Measurements from ENCODE around the gene KCNT1.

KCNT1 gene

DNA sequence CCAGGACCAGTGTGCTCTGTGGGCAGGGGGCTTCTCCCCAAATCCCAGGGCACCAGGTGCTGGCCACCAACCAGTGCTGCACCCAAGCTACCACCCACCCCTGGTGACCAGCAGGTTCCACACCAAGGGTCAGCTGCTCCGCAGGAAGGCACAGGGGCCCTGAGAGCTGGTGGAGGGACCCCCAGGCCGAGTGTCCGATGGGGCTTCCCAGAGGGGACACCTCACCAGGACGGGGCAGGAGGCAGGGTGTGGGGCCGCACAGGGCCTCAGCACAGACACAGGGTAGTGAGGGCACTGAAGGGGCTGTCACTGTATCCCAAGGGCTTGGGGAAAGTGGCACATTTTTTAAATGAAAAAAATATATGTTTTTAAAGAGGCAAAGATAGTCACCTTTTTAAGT is 20.8 kb upstream of the KCNT1 start:
- in situ Hi-C loops (cut with MboI; ENCODE audit: low sequenced_read_pairs, unreplicated experiment), result no loop called here
- TF ChIP-seq, protein P1, sequence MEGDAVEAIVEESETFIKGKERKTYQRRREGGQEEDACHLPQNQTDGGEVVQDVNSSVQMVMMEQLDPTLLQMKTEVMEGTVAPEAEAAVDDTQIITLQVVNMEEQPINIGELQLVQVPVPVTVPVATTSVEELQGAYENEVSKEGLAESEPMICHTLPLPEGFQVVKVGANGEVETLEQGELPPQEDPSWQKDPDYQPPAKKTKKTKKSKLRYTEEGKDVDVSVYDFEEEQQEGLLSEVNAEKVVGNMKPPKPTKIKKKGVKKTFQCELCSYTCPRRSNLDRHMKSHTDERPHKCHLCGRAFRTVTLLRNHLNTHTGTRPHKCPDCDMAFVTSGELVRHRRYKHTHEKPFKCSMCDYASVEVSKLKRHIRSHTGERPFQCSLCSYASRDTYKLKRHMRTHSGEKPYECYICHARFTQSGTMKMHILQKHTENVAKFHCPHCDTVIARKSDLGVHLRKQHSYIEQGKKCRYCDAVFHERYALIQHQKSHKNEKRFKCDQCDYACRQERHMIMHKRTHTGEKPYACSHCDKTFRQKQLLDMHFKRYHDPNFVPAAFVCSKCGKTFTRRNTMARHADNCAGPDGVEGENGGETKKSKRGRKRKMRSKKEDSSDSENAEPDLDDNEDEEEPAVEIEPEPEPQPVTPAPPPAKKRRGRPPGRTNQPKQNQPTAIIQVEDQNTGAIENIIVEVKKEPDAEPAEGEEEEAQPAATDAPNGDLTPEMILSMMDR (IDR thresholded peaks at IDR 0.05; ENCODE audit: borderline replicate concordance, control extremely low read depth, extremely low read depth, insufficient read depth, missing control alignments), result no peak
- no peak for DNase-seq (ENCODE audit: low spot score)

GRCh38 chr9:135683401-135684034 is 18.5 kb upstream of the KCNT1 start:
- TF ChIP-seq, protein P1 (IDR thresholded peaks at IDR 0.05; ENCODE audit: borderline replicate concordance, control extremely low read depth, extremely low read depth, insufficient read depth, missing control alignments), result no peak
- no peak for DNase-seq (ENCODE audit: low spot score)
- in situ Hi-C loops (cut with MboI; ENCODE audit: low sequenced_read_pairs, unreplicated experiment), result no loop called here

GRCh38 chr9:135684691-135685090 is 17.3 kb upstream of the KCNT1 start:
- in situ Hi-C loops (cut with MboI; ENCODE audit: low sequenced_read_pairs, unreplicated experiment), result no loop called here
- DNase-seq (ENCODE audit: low spot score), result no peak
- TF ChIP-seq, protein P1 (IDR thresholded peaks at IDR 0.05; ENCODE audit: borderline replicate concordance, control extremely low read depth, extremely low read depth, insufficient read depth, missing control alignments), result no peak

GRCh38 chr9:135687216-135687615 is 14.8 kb upstream of the KCNT1 start:
- in situ Hi-C loops (cut with MboI; ENCODE audit: low sequenced_read_pairs, unreplicated experiment), result no loop called here
- no peak for DNase-seq (ENCODE audit: low spot score)
- TF ChIP-seq, protein P1 (IDR thresholded peaks at IDR 0.05; ENCODE audit: borderline replicate concordance, control extremely low read depth, extremely low read depth, insufficient read depth, missing control alignments), result no peak

DNA sequence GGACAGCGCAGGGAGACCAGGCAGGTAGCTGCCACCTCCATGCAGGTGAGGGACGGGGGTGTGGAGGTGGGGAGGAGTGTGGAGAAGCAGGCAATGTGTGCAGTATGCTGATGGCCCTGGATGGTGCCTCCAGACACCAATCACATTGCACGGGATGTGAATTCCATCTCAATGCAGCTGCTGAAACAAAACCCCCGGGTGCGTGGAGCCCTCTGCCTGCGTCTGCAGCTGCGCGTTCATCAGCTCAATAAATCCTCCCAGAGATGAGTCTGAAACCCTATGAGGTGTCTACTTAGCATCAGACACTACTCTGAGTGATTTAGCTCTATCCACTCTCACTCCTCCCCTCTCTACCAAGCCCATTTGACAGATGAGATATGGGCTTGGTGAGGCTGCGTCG is 13.0 kb upstream of the KCNT1 start:
- in situ Hi-C loops (cut with MboI; ENCODE audit: low sequenced_read_pairs, unreplicated experiment), result no loop called here
- DNase-seq (ENCODE audit: low spot score), result no peak
- TF ChIP-seq, protein P1 (IDR thresholded peaks at IDR 0.05; ENCODE audit: borderline replicate concordance, control extremely low read depth, extremely low read depth, insufficient read depth, missing control alignments), result no peak

DNA sequence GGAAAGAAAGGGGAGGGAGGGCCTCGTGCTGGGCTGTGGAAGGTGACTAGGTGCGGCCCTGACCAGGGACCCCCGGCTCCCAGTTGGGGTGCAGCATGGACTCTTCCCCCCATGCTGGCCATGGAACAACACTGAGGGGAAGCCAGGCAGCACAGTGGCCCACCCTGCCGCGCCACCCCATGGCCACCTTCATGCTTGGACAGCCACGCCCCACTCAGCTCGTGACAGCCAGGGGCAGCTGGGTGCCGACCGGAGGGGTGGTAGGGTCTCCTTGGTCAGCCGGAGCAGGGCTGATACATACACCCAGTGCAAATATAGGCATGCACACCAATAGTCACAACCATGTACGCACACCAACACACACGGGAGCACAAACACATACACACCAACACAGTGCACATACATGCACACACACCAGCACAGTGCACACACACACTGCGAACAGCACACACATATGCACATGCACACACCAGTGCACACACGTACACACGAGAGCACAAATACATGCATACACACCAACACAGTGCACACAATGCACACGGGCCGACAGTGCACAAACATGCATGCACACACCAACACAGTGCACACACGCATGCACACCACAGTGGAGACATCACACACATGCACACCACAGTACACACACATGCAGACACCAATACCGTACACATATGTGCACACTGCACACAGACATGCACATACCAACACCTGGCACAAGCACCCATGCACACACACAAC is 11.0 kb upstream of the KCNT1 start:
- no peak for DNase-seq (ENCODE audit: low spot score)
- TF ChIP-seq, protein P1 (IDR thresholded peaks at IDR 0.05; ENCODE audit: borderline replicate concordance, control extremely low read depth, extremely low read depth, insufficient read depth, missing control alignments), result no peak
- in situ Hi-C loops (cut with MboI; ENCODE audit: low sequenced_read_pairs, unreplicated experiment), result no loop called here

Measured in GM13976 (cell line).